Testis (tissue), 3 donors: ENCODE measurements around the gene DNAJC24. TPM values are rescaled to one million over a fixed set of nuclear protein-coding genes. Genes with fewer than 3 reads are reported as not detected.

Experiments used
- polyA plus RNA-seq: library from polyadenylated mRNA; stranded (reverse); fragments of 350-450 nt; fragmentation: Illumina TruSeq; extraction: RNeasy Lipid Tissue Mini Kit (QIAGEN cat#74804); gene quantifications from one replicate; pipeline ENCODE4 v1.2.3, GENCODE V29; 2014; ENCODE audit warnings: low read depth, low replicate concordance; ENCODE audit not compliant: insufficient read depth
- total RNA-seq, 2 donors: library from RNA; depleted of rRNA; stranded (reverse); fragments of >200 nt; gene quantifications; one replicate each; pipeline ENCODE4 v1.2.3, GENCODE V29; 2016

Gene DNAJC24
- total and polyA plus RNA-seq, 3 donors from 2014 or later, result 18.5 to 28.2 (median 27.2) TPM

Other genes starting within 250 kb of the DNAJC24 start
- gene DCDC1, start 121 bp upstream of the DNAJC24 start, total RNA-seq, result 10 to 100 TPM; 12.3 to 23.7 TPM
- gene DCDC1, start 121 bp upstream of the DNAJC24 start, polyA plus RNA-seq, result 10.4 TPM
- 10 to 100 TPM; 40.1 to 48.2 TPM for gene IMMP1L, start 139.8 kb downstream of the DNAJC24 start, total RNA-seq
- gene IMMP1L, start 139.8 kb downstream of the DNAJC24 start, polyA plus RNA-seq, result 37.6 TPM
- 10 to 100 TPM; 29.1 to 29.7 TPM for gene ELP4, start 139.9 kb downstream of the DNAJC24 start, total RNA-seq
- gene ELP4, start 139.9 kb downstream of the DNAJC24 start, polyA plus RNA-seq, result 28.0 TPM